RPMI8226 (cell line): Measurements from ENCODE around the gene GABRE.

Experiments
- DNase-seq: peaks from one replicate; pipeline ENCODE4 v3.0.0-alpha.2; 2015

GABRE gene, protein sequence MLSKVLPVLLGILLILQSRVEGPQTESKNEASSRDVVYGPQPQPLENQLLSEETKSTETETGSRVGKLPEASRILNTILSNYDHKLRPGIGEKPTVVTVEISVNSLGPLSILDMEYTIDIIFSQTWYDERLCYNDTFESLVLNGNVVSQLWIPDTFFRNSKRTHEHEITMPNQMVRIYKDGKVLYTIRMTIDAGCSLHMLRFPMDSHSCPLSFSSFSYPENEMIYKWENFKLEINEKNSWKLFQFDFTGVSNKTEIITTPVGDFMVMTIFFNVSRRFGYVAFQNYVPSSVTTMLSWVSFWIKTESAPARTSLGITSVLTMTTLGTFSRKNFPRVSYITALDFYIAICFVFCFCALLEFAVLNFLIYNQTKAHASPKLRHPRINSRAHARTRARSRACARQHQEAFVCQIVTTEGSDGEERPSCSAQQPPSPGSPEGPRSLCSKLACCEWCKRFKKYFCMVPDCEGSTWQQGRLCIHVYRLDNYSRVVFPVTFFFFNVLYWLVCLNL

DNA sequence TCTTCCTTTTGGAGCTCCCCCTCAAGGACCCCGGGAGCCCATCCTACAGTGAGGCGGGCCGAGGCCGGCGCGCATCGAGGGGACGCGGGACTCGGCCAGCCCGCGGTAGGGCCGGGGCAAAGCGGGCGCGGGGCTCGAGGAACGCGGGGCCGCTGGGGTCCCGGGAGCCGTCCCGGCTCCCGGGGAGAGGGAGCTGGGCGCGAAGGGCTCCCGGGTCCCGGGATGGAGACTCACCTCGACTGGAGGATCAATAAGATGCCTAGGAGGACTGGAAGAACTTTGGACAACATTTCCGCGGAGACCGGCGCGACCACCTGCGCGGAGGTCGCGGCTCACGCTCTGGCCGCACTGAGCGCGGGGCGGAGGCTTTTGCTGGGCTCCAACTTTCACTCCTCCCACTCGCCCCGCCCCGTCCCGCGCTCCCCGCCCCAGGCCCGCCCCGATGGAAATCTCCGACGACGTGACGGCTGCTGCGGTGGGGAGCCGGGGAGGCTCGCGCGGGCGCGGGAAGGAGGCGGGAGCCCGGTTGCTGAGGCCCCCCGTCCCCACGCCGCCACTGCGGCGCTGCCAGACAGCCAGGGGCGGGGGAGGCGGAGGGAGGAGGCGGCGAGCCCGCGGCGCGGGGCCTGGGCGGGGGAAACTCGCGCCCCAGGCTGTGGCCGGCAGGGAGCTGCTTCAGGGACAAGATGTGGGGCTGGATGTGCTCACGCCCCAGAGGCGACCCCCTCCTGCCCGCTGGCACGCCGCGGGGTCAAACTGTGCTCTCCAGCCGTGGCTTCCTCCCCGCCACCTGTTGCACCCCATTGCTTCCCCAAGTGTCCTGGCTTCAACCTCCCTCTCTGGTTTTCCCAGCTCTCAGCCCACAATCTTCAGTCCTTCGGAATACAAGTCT lies at the start of gene GABRE:
Gene GABRE (minus strand): TSS at position 341 of the 892 bp plus-strand sequence. CDS start 51 bp downstream, at position 290.
- peak; percentile 5 for DNase-seq

DNA sequence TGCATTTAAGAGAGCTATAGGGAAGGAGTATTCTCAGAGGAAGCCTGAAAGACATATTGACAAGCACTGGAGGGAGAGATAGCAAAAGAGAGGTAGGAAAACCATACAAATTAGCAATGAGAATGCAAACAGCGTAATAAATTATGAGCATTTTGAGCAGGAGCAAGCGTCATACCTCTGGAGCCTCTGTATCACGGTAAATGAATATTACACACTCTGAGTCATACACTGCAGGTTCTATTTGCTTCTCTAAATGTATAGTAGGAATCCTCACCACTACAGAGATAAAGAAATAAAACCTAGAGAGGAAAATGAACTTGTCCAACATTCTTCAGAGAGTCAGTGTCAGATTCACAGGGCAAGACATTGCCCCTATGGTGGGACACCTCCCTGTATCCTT lies 46.4 kb upstream of the GABRE start:
- DNase-seq = no peak

DNA sequence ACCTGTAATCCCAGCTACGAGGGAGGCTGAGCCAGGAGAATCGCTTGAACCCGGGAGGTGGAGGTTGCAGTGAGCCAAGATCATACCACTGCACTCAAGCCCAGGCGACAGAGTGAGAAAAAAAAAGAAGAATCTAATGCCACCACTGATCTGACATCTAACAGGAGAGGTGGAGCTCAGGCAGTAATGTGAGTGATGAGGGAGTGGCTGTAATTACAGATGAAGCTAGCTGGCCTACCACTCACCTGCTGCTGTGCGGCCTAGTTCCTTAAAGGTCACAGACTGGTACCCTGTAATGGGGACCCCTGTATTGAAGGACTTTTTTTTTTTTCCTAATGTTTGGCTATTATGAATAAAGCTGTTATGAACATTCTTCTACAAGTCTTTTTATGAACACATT lies 25.3 kb upstream of the GABRE start:
- no peak for DNase-seq

DNA sequence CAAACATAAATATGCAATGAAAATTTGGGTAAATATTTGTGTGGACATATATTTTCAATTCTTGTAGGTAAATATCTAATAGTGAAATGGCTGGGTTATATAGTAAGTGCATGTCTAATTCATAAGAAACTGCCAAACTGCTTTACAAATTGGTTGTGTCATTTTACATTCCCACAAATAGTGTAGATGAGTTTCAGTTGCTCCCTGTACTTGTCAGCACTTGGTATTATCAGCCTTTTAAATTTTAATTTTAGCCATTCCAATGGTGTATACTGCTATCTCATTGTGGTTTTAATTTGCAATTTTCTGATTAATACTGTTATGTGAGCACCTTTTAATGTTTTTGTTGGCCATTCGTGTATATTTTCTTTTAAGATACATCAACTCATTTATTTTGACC lies 23.1 kb upstream of the GABRE start:
- no peak for DNase-seq

DNA sequence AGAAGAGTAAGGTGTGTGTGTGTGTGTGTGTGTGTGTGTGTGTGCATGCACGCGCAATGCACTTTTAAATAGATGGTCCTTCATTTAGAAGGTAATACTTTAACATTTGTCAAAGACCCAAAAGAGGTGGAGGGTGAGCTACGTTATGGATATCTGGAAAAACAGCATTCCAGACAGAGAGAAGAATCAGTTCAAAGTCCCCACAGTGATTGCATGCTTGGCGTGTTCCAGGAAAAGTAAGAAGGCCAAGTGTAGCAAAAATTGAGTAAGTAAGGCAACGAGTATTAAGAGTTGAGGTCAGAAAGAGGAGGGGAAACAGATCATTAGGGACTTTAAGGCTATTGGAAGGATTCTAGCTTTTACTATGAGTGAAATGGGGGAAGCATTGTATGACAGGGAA lies 21.9 kb upstream of the GABRE start:
- DNase-seq = no peak

DNA sequence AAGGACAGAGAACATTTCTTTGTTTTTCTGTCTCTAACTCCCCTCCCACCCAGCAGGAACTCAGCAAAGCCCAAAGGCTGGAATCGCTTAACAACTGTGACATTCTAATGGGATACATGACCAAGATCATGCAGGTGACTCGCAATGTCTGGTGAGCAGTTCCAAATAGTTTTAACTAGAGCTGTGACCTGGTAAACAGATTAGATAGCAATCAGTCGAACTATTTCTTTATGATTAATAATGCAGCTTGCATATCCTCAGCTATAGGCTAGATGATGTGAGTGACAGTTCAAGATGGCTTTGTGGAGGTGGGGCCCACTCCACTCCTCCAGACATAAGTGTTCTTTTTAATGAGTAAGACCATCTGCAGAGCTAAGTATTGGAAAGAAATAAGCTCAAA lies 20.0 kb upstream of the GABRE start:
- DNase-seq = no peak

DNA sequence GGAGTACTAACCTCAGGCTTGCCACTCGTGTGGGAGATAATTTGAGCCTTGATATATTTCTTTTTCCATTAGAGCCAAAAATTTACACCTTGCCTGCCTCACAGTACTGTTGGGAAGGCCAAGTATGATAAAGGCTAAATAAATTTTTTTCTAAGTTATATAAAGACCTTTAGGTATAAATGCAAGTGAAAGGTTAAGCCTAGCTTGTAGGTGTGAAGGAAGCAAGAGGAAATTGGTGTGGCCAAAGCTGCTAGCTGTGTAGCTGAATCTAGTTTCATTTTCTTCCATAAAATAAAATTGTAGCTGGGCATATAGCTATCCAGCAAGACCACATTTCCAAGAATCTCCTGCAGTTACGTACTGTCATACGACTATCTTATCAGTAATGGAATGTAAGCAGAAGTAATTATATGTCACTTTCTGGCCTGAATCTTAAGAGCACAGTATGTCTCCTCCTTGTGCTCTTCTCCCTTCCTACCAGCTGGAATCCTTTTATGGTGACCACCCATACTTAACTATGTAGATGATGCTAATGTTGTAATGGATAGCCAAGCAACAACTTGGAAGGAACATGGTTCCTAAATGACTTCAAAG lies 14.3 kb upstream of the GABRE start:
- DNase-seq = no peak

DNA sequence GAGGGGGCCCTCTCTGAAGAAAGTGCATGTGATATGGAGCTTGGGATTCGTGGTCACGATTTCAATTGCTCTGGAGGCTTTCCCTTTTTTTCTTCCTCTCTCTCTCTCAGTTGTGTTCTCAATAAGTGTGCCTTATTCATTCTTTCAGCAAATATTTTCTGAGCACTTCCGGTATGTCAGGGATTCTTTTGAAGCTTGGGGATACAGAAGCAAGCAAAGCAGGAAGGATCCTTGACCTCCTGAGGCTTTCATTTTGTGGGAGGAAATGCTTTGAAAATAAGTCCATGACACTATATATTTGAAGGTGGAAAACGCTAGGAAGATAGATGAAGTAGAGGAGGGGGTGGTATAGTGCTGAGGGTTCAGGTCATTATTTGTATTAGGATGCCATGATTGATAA lies 12.6 kb upstream of the GABRE start:
- DNase-seq = no peak

DNA sequence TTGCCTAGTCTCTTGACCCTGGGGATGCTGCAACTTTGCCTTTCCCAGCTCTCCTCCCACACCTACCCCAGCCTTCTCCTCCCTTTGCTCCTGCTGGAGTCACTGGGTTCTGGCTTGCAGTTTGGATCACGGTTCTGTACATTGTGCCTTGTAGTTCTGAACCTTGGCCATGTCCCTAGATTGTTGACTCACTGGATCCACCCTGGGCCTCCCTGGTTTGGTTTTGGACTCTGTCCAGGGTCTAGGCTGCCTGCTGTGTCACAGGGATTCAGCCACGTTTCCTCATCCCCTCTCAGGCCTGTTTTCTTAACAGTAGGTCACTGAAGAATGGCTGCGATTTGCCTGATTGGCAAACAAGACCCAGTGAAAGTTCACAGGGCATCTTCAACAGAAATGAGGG lies 11.5 kb upstream of the GABRE start:
- DNase-seq = no peak

DNA sequence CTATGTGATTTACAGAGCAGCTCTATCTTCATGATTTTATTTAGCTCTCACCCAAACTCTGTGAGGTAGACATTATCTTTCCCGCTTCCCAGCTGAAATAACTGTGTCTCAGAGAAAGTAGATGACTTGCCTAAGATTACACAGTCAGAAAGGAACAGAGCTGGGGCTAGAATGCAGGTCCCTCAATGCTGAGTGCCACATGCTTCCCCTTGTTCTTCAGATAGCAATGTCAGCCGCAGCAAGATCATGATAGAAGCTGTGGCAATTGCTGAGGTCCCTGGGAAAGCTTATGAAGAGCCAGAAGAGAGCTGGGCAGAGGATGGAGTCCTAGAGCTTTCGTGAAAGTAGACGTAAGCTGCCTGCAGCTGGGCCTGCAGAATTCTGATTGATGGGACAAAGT lies 11.1 kb upstream of the GABRE start:
- no peak for DNase-seq

DNA sequence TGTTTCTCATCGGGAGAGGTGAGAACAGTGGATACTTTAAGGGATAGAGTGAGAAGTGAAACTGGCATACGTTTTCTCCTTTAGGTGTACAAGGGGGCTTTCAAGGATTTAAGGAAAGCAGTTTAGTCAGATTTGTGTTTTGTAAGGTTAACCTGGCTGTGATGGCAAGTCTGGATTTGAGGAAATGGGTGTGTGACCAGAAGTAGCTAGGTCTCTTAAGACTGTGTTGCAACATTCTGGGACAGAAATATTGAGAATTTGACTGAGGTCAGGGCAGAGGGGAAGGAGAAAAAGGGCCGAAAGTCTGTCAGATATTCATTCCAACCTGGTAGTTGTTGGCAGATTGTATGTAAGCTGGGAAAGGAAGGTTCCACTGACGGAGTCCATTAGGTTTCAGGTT lies 10.4 kb upstream of the GABRE start:
- DNase-seq = no peak

DNA sequence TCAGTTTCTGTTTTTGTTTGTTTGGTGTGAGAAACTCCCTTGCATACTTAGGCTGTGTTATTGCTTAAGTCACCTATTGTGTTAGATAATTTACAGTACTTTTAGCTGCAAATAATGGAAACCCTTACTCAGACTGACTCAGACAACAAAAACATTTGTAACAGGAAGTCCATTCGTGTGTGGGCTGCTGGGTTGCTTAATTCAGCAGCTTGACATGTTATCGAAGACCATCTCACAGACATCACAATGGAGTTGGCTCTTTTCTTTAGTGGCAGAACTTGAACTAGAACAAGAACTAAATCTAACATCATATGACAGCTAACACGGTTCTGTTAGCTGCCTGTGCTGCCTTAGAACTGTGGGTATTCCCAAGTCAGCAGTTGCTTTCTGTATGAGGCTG lies 9.9 kb upstream of the GABRE start:
- DNase-seq = no peak

DNA sequence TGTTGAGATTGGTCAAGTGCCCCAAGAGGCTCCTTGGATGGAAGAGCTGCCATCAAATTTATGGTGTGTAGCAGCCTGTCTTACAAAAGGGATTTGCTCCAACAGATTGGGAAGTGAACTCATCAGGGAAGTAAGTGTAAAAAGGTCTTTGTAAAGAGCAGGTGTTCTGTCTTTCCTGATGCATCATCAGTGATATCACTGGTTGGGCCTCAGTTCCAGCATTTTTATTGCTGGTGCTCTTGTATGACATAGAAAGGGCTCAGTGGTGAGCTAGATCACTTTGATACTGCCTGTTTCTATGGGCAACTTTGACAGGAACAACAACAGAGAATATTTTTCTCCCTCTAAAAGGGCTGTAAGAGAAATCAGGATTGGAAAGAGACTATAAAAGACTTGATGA lies 8.7 kb upstream of the GABRE start:
- DNase-seq = no peak

DNA sequence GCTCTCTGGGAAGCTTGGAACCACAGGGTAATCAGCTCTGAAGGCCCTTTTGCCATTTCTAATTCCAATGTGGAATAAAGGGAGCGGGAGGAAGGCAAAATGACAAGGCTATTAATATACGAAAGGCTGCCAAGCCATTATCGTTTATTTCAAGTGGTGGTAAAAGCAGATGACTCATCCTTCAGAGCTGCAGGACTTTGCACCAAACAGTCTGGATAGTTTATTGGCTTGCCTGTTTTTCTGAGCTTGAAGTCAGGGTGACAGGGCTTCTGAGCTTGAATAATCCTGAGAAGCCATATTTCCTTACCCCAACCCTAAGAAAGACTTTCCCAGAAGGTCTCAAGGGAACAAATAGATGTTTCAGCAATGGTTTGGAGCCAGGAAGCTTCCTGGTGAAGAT lies 7.7 kb upstream of the GABRE start:
- DNase-seq = no peak

DNA sequence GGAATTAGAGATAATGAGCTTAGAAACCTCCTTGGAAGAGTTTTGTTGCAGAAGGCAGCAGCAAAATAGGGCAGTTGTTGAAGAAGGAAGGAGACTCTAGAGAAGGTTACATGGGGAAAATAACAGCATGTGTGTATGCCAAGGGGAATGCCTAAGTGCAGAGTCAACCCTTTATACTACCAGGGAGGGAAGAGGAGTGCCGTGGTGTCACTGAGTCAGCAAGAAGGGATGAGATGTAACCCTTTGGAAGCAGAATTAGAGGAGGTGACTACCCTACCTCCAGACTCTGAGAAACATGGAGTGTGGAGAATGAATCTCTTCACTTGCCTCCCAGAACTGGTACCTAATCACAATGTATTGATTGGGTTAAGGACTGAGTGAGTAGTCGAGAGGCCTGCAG lies 6.7 kb upstream of the GABRE start:
- no peak for DNase-seq

DNA sequence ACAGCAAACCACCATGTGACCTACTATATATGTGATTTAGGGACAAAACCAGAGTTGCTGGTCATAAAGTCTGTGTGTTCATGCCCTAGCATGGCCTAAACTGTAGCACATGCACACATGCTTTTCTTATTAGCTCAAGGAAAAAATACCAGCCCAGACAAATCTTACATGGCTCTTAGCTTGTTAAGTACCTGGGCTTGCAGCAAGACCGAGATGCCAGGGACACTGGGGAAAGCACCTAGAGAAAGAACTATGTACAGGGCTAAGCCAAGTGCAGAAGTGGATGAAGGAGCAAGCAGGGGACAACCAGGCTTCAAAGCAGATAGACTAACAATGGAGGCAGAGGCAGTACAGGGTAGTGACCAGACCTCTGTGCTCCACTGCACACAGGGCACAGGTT lies 3.4 kb upstream of the GABRE start:
- DNase-seq = no peak

DNA sequence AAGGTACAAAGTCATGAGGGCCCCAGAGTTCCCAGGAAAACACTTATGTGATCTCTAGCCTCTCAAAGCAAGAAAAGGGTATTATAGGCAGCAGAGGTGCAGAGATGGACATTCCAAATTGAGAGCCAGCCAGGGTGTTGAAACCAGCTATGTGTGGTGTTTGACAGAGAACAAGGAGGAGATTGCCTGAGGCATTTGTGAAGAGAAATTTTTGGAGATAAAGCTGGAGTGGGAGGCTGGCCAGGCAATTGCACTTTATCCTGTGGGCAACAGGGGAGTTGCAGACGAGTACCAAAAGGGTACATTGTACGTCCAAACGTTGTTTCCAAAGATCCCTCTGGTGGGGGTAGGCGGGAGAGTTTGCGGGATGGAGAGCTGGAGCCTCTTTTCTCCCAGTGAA lies 2.5 kb upstream of the GABRE start:
- no peak for DNase-seq

DNA sequence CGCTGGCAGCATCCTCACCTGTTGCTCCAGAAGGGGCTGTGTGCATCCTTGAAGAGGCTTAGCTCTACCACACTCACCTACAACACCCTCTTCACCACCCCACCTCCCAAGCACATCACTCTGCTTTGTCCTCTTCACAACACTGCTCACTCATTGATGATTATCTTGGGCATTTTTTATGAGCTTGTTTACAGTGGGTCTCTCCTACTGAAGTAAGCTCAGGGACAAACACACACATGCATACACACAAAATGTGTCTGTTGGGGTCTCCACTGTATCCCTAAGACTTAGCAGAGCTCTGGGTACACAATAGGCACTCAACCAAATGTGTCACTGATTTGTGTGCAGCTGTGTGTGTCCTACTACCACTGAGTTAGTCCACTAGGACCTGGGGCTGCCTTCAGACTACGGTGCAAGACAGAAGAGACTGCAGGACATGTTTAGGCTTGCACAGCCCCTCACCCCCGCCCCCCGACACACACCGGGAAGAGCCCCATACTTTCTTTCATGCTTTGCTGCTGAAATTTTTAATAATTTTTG lies 1.3 kb upstream of the GABRE start:
- DNase-seq = no peak

DNA sequence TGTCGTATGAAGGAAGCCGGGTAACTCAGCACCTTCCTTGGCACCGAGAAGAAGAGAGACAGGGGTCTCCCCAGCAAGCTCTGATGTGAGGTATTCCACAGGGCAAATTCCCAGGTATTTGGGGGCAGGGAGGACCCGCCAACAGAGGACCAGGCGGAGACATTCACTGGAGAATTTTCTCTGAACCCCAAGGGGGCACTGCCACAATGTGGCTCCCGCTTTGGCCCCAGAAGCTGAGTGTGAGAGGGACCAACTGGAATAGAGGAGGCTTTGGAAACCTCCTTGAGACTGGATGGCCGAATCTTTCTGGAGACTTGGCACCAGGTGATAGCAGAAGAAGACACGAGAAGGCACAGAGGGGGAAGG lies 735 bp upstream of the GABRE start:
- DNase-seq = no peak

DNA sequence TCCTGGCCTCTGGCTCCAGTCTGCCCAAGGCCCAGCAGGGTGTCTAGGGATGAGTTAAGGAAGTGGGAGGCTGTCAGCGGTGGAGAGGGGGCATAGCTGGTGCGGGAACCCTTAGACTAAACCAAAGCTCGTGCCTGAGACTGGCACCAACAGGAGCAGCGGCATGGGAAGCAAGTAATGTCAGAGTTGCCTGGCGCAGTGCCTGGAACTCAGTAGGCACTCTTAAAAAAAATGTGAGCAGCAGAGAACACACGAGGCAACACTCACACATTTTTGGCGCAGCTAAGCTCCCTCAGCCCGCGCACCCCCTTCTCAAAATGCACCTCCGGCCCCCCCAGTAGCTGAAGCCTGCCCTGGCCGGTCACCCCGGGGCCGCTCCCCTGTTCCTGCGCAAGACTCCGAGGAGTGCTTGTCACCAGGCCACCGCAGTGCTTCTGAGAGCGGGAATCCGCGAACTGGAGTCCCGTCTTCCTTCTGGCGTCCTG lies 583 bp downstream of the GABRE start:
- DNase-seq = no peak

DNA sequence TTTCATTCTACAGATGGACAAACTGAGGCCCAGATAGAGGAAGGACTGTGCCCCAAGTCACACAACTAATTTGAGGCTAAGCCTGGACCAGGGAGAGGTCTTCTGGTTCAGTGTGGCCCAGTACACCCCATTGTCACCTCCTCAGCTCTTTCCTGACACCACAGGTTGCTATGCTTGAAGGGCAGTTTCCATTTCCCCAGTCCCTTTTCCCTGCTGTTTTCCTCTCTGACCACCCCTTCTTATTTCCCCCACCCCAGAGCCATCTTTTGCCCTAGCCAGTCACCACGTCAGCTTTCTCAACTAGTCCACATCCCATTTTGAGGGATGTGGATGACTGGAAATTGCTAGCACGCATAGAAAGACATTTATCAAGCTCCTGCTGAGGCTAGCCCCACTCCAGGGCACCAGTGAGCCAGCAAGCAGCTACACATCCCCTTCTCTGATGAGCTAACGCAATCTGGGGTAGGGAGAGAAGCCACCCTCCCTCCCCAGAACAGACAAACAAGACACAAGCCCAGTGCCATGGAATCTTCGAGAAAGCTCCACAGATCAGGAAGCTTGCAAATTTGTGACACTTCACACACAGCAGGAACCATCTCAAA lies 1.3 kb downstream of the GABRE start:
- no peak for DNase-seq

DNA sequence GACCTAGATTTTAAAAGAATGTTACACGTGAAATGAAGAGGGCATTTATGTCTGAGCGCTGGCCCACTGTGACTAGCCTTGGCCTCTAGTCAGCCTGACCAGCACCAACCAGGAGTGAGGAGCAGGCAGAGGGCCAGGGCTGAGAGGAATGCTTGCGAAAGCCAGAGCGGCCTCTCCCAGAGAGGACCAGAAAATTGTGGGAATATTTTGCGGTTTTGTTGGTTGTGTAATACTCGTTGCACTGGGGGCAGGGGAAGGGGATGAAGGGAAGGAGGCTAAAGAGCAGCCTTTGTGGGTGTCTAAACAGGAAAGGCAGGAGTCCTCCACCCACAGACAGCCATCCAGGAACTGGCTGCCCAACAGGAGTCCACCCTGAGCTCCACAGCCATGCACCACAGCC lies 3.8 kb downstream of the GABRE start:
- no peak for DNase-seq

DNA sequence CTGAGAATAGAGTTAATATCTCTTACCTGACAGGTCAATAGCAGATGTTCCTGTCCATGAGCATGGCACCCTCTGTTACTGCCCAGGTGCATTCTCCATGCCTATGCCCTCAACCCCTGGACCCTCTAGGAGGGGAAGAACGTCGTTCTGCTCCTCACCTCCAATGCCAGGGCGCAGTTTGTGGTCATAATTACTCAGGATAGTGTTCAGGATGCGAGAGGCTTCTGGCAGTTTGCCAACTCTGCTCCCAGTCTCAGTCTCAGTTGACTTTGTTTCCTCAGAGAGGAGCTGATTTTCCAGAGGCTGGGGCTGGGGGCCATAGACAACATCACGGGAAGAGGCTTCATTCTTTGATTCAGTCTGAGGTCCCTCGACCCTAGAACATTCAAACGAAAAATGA lies 4.4 kb downstream of the GABRE start:
- no peak for DNase-seq
